PC-3 (cell line): Measurements from ENCODE around the gene ADARB2.

Experiments used
- EZH2 ChIP-seq: fragments of 300-600 bp; sonication (generic); IDR thresholded peaks from one replicate; pipeline ENCODE4 v1.6.1; 2017; ENCODE audit warnings: antibody characterized with exemption, mild to moderate bottlenecking, low read length; ENCODE audit not compliant: unreplicated experiment
- TF ChIP-seq, protein P1 (sequence below): fragments of 300-600 bp; sonication (generic); conservative IDR thresholded peaks from 2 replicates; pipeline ENCODE4 v1.5.1; 2017; ENCODE audit warnings: antibody characterized with exemption, low read depth, mild to moderate bottlenecking, low read length

DNA sequence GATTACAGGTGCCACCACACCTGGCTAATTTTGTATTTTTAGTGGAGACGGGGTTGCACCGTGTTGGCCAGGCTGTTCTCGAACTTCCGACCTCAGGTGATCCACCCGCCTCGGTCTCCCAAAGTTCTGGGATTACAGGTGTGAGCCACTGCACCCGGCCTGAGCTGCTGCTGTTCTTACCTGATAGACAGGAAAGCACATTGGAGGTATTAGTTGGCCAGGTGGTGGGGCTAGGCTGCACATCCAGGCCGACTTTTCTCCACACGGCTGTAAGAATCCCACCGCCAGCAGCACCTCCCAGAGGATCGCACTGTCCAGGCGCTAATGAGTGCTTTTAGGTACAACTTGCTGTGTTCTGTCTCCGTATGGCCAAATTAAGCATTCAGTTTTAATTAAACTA, 568.6 kb downstream of the ADARB2 start:
- TF ChIP-seq, protein P1, sequence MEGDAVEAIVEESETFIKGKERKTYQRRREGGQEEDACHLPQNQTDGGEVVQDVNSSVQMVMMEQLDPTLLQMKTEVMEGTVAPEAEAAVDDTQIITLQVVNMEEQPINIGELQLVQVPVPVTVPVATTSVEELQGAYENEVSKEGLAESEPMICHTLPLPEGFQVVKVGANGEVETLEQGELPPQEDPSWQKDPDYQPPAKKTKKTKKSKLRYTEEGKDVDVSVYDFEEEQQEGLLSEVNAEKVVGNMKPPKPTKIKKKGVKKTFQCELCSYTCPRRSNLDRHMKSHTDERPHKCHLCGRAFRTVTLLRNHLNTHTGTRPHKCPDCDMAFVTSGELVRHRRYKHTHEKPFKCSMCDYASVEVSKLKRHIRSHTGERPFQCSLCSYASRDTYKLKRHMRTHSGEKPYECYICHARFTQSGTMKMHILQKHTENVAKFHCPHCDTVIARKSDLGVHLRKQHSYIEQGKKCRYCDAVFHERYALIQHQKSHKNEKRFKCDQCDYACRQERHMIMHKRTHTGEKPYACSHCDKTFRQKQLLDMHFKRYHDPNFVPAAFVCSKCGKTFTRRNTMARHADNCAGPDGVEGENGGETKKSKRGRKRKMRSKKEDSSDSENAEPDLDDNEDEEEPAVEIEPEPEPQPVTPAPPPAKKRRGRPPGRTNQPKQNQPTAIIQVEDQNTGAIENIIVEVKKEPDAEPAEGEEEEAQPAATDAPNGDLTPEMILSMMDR, result no peak
- TF ChIP-seq EZH2, result no peak
